NCI-H510A (cell line): ENCODE measurements around the gene ATP2C1.
"Not testable (repeated sequence)": the region's sequence is repeated elsewhere in the genome, so short reads cannot be mapped to it uniquely, and the experiment has no call there.

Source experiments
- DNase-seq: peaks from one replicate; lab custom pipeline; 2025; lab: John Stamatoyannopoulos, UW

The ATP2C1 gene

DNA sequence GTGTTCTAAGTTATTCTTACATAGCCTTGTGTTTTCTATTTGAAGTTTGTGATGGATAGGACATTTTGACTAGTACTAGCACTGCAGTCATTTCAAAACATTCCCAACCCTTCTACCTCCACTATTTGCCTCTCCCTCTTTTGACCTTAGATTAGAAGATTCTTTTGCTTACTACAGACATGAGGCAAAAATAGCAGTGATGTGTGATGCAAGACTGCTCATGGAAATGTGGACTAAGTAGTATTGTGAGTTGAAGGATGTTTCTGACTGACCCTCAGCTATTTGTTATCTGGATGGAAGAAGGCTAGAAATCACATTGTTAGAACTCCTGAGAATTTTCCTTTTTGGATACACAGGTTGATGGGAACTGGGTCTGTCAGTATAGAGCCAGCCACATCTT lies 45.9 kb downstream of the ATP2C1 start:
- no peak for DNase-seq

DNA sequence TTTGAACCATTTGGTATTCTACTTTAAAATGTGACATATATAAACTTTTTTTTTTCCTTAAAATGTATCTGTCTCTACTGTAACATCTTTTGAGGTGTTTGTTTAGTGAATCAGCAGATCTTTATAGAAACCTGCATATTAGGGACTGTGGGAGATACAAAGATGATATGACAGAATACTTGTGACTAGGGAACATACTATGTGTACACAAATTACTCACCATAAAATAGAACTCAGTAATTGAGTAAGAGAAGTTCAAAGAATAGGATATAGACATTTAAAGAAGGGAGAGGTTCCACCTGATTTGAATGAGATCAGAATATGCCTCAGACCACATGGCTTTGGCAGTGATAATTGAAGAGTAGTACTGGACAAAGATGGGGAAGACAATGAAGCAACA lies 47.9 kb downstream of the ATP2C1 start:
- no peak for DNase-seq

GRCh38 chr3:130946882-130947281 lies 53.0 kb downstream of the ATP2C1 start:
- DNase-seq: no peak

GRCh38 chr3:130948001-130948773 lies 54.3 kb downstream of the ATP2C1 start:
- no peak for DNase-seq

GRCh38 chr3:130948929-130949328 lies 55.0 kb downstream of the ATP2C1 start:
- no peak for DNase-seq

DNA sequence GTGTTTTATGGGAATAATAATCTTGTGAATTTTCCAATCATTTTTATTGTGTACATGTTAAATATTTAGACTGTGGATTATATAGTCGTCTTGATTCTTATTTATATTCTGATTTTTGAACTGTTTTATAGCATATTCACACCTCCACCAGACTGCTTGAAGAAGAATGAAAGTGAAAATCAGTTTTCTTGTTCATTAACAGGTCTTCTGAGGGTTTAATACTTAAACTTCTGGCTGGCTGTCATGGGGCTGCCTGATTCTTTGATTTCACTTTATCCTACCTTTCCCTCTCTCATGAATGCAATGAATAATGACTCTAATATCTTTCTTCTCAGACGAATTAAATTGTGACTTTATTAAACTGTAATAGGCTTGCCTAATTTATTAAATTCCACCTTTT lies 56.2 kb downstream of the ATP2C1 start:
- no peak for DNase-seq

DNA sequence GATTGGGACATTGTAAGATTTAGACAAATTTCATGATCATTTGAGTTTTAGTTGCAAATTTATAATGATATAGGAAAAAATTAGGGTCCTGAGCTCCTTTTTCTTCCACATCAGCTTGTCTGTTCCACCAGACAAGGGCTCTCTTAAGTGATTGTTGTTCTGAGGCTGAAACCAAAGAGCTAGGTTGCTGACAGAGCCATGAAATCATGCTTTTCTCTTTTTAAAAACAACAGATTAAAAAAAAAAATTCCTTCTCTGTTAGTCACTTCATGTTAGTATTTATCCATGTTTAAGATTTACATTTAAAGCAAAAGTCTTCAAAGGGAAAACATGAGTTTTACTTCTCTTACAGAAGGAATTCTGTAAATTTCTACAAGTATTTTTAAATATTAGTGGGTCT lies 56.8 kb downstream of the ATP2C1 start:
- no peak for DNase-seq

- DNase-seq: no peak
Observed at GRCh38 chr3:130955481-130955880, 61.6 kb downstream of the ATP2C1 start.

DNA sequence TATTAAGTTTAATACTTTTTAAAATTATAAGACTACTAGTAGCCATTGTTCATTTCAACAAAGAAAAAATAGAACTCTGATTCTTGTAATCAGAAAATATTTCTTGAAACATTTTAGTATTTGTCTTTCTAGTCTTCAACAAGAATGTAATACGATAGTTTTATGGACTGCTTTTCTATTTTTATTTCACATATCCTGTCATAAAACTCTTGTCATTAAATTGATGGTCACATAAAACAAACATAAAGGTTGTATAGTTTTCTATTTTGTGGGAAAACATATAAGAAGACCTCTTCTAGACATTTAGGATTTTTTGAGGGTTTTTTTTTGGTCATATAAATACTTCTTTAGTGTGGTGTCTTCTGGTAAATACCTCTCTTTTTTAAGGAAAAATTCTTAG lies 62.4 kb downstream of the ATP2C1 start:
- DNase-seq: no peak

GRCh38 chr3:130956721-130957120 lies 62.8 kb downstream of the ATP2C1 start:
- no peak for DNase-seq

DNA sequence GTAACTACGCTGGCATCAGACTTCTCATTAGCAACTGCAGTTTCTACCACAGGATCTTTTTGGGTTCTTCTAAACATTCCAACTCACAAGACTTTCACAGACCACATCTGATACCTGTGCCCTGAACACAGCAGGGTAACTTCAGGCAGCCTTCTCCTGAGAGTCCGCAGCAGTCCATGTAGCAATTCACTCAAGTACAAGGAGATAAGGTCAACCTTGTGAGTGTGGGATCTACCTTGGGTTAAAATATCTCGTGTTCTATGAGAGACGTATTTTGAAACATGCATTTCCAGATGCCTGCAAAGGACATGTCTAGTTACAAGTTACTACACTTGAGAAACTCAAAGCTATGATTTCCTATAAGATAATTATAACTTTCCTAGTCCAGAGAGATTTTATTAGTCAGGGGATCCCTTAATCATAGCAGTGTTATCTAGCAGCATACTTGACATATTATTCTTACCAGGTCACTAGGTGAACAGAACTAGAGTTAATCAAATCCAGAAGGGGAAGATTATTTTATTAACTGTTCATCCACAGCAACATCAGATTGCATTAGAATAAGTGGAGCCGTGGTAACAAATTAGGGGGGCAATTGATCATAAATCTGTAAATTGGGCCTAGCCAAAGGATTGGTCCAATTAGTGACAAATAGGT lies 66.4 kb downstream of the ATP2C1 start:
- DNase-seq: no peak

- no peak for DNase-seq
Observed at GRCh38 chr3:130961458-130961857, 67.6 kb downstream of the ATP2C1 start.

- DNase-seq: no peak
Observed at GRCh38 chr3:130963444-130963843, 69.6 kb downstream of the ATP2C1 start.

DNA sequence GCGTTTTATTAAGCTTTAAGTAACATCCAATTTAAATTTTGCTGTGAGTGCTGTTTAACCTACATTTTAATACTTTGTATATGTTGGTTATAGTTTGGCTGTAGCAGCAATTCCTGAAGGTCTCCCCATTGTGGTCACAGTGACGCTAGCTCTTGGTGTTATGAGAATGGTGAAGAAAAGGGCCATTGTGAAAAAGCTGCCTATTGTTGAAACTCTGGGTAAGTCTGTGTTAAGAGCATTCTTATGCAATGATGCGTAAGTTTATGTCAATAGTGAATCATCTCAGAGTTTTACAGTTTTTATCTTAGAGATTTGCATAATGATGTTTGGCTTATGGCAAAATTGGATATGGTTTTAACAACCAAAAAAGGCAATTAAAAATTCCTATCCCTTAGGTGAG lies 70.0 kb downstream of the ATP2C1 start:
- DNase-seq: no peak

DNA sequence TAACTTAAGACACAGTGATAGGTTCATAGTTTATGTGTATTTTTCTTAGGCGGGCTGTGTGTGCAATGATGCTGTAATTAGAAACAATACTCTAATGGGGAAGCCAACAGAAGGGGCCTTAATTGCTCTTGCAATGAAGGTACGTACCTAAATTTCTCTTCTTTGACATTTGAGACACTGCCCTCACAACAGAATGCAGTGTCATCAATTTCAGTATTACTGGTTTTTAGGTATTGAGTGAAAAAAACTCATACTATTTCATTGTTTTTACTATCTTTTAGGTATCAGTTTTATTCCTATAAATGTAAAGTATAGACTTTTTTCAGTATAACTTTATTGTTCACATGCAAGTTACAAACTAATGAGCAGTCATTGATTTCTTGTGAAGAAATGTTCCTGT lies 73.4 kb downstream of the ATP2C1 start:
- no peak for DNase-seq

DNA sequence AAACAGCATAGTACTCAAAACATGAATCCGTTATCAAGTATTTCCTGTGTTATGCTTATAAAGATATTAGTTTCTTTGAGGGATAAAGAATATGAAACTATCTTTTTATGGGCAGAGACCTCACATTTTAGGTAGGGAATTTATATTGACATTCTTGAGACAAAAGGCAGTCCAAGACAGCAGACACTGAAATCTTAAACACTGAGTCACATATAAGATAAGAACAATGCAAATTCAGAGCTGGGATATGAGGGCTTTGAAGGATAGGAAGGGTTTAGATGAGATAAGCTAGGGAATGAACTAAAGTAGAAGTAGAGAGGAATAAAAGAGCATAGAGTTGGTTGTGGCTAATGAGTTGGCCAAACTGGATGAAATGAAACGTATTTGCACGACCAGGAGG lies 74.3 kb downstream of the ATP2C1 start:
- DNase-seq: no peak

DNA sequence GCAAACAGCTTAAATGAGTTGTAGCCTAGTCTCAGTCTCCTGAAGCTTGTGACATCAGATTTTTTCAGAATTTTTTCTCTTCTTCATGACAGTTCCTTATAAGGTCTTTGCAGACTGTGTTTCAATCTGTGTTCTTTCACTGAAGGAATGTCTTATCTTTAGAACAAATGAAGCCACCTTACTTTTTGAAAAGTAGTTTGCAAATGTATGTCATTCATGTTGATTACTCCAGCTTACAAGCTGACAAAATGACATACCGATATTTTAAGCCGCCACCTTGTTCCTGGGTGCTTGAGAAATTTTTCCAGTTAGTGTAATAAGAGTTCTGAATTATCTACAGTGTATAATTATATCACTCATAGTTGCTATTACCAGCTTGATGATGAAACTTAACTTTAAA lies 75.7 kb downstream of the ATP2C1 start:
- no peak for DNase-seq

GRCh38 chr3:130971208-130971607 lies 77.3 kb downstream of the ATP2C1 start:
- DNase-seq: no peak

DNA sequence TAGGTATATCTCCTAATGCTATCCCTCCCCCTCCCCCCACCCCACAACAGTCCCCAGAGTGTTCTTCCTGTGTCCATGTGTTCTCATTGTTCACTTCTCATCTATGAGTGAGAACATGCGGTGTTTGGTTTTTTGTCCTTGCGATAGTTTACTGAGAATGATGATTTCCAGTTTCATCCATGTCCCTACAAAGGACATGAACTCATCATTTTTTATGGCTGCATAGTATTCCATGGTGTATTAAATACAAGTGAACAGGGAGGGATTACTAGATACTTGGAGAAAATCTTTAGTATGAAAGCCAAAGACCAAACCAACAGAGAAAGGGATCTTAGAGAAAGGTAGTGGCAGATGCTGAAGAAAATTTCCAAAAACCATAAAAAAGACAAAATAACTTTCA lies 78.7 kb downstream of the ATP2C1 start:
- not testable (repeated sequence) for DNase-seq

GRCh38 chr3:130973406-130973805 lies 79.5 kb downstream of the ATP2C1 start:
- no peak for DNase-seq

DNA sequence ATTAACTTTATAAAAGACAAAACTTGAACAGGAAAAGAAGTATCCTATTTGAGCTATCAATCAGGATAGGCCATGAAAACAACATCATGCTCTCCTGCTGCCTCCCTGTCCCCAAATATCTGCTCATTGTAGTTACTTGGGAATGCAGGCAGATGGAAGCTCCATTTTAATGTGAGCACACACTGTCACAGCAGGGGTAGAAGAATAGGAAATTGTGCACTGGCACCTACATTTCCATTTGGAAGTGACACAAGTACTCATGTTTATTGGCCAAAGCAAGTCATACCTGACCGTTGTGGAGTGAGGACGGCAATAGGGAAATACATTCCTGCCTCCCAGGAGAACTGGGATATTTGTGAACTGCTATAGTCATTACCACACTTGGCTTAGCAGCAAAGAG lies 80.3 kb downstream of the ATP2C1 start:
- no peak for DNase-seq

DNA sequence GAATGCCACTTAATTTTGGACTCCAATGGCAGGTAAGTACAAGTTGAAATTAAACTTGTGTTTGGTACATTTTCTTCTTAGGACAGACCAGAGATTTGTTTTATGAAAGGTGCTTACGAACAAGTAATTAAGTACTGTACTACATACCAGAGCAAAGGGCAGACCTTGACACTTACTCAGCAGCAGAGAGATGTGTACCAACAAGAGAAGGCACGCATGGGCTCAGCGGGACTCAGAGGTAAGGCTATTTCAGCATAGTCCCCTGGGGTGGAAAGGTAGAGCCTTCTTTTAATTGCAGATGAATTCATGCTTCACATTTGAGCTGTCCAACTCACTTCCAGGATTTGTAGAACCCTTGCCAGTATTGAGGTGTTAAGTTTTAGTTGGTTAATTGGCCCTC lies 81.4 kb downstream of the ATP2C1 start:
- DNase-seq: no peak

DNA sequence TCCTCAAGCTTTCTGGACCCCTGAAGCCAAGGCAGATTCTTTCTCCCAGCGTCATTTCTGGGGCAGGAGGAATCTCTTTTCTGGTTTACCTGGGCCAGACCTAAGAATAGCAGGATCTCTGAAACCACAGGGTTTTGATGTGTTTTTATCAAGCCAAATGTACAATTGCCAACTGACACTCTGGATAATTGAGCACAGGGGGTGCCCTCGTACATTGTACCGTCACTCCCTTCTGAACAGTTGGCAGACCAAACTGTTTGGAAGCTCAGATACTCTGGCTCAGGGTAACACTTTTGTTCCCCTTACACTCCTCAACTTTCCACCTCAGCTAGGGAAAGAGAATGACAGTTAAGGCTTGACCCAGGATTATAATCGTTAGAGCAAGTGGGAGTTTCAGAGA lies 82.8 kb downstream of the ATP2C1 start:
- DNase-seq: no peak

DNA sequence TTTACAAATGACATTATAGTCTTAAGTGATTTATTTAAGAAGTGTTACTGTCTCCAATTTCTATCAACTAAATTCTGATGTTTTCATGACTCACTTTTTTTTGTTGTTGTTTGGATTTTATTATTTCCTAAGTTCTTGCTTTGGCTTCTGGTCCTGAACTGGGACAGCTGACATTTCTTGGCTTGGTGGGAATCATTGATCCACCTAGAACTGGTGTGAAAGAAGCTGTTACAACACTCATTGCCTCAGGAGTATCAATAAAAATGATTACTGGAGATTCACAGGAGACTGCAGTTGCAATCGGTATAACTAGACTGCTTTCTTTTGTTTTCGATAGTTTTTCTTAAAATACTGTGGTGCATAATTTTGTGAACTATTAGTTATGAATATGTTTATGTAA lies 85.2 kb downstream of the ATP2C1 start:
- DNase-seq: no peak
